ENCODE results near the gene RPGRIP1L. TPM values are rescaled to one million over a fixed set of nuclear protein-coding genes. Genes with fewer than 3 reads are reported as not detected.
"Not testable (repeated sequence)": the region's sequence is repeated elsewhere in the genome, so short reads cannot be mapped to it uniquely, and the experiment has no call there.

RPGRIP1L gene
- total RNA-seq, 2 donors from 2014 or later = 6.1 to 12.1 TPM

- Histone ChIP-seq H3K4me1 (replicated peaks) (no peaks in the 10 kb centered on the region), H3K36me3 (no peaks in the 10 kb centered on the region), H3K4me3 (no peak overlapping the region), H3K27me3 (replicated peaks; ENCODE audit: insufficient read depth) (no peaks in the 10 kb centered on the region), H3K9me3 (no peaks in the 10 kb centered on the region), H3K27ac (no peak overlapping the region)
- TF ChIP-seq POLR2A (IDR thresholded peaks at IDR 0.05) (no peak), POLR2AphosphoS5 (IDR thresholded peaks at IDR 0.05) (no peak), CTCF (IDR thresholded peaks at IDR 0.05) (no peak)
- intact Hi-C loops (cut with DNase I) = no loop called here
- 96% methylated on average over 2 of the region's 2 CpGs for WGBS
- DNase-seq (ENCODE audit: low spot score) = no peak
Measured at GRCh38 chr16:53690771-53691170, 12.9 kb downstream of the RPGRIP1L start.

GRCh38 chr16:53689636-53690035 lies 14.0 kb downstream of the RPGRIP1L start:
- no peaks in the 10 kb centered on the region for H3K4me1 ChIP-seq (replicated peaks)
- intact Hi-C loops (cut with DNase I) = no loop called here
- no peak overlapping the region for H3K4me3 ChIP-seq
- no peak for DNase-seq (ENCODE audit: low spot score)
- H3K9me3 ChIP-seq = no peaks in the 10 kb centered on the region
- 93% methylated on average over 3 of the region's 3 CpGs for WGBS
- no peaks in the 10 kb centered on the region for H3K36me3 ChIP-seq
- no peak overlapping the region for H3K27ac ChIP-seq
- TF ChIP-seq POLR2AphosphoS5 (IDR thresholded peaks at IDR 0.05) = no peak
- no peak for TF ChIP-seq CTCF (IDR thresholded peaks at IDR 0.05)
- no peak for TF ChIP-seq POLR2A (IDR thresholded peaks at IDR 0.05)
- no peaks in the 10 kb centered on the region for H3K27me3 ChIP-seq (replicated peaks; ENCODE audit: insufficient read depth)

GRCh38 chr16:53686710-53687109 lies 16.9 kb downstream of the RPGRIP1L start:
- no peaks in the 10 kb centered on the region for H3K27me3 ChIP-seq (replicated peaks; ENCODE audit: insufficient read depth)
- no peaks in the 10 kb centered on the region for H3K4me1 ChIP-seq (replicated peaks)
- H3K9me3 ChIP-seq = no peaks in the 10 kb centered on the region
- no peak overlapping the region for H3K4me3 ChIP-seq
- DNase-seq (ENCODE audit: low spot score) = no peak
- H3K36me3 ChIP-seq = no peaks in the 10 kb centered on the region
- intact Hi-C loops (cut with DNase I) = no loop called here
- 79% methylated on average over 3 of the region's 3 CpGs for WGBS
- no peak for TF ChIP-seq POLR2A (IDR thresholded peaks at IDR 0.05)
- no peak for TF ChIP-seq POLR2AphosphoS5 (IDR thresholded peaks at IDR 0.05)
- no peak overlapping the region for H3K27ac ChIP-seq

- DNase-seq (ENCODE audit: low spot score); H3K27ac ChIP-seq; H3K4me3 ChIP-seq; H3K9me3 ChIP-seq; H3K36me3 ChIP-seq; H3K27me3 ChIP-seq (replicated peaks; ENCODE audit: insufficient read depth); intact Hi-C loops (cut with DNase I); H3K4me1 ChIP-seq (replicated peaks): not testable (repeated sequence)
- WGBS = 94% methylated on average over 3 of the region's 3 CpGs
Measured at GRCh38 chr16:53685334-53685733, 18.3 kb downstream of the RPGRIP1L start.

- Histone ChIP-seq H3K9me3 (no peaks in the 10 kb centered on the region), H3K4me3 (no peak overlapping the region), H3K27ac (no peak overlapping the region), H3K27me3 (replicated peaks; ENCODE audit: insufficient read depth) (no peaks in the 10 kb centered on the region), H3K36me3 (no peaks in the 10 kb centered on the region), H3K4me1 (replicated peaks) (no peaks in the 10 kb centered on the region)
- no peak for DNase-seq (ENCODE audit: low spot score)
- TF ChIP-seq POLR2A (IDR thresholded peaks at IDR 0.05) = no peak
- TF ChIP-seq POLR2AphosphoS5 (IDR thresholded peaks at IDR 0.05) = no peak
- TF ChIP-seq CTCF (IDR thresholded peaks at IDR 0.05) = no peak
- 92% methylated on average over 2 of the region's 2 CpGs for WGBS
- intact Hi-C loops (cut with DNase I) = no loop called here
Measured at GRCh38 chr16:53681354-53681753, 22.3 kb downstream of the RPGRIP1L start.

- intact Hi-C loops (cut with DNase I) = no loop called here
- no peaks in the 10 kb centered on the region for H3K9me3 ChIP-seq
- no peaks in the 10 kb centered on the region for H3K27me3 ChIP-seq (replicated peaks; ENCODE audit: insufficient read depth)
- H3K4me3 ChIP-seq = no peak overlapping the region
- no peaks in the 10 kb centered on the region for H3K4me1 ChIP-seq (replicated peaks)
- H3K36me3 ChIP-seq = no peaks in the 10 kb centered on the region
- whole genome bisulfite sequencing = 94% methylated on average over 2 of the region's 2 CpGs
- no peak for TF ChIP-seq POLR2AphosphoS5 (IDR thresholded peaks at IDR 0.05)
- no peak for TF ChIP-seq POLR2A (IDR thresholded peaks at IDR 0.05)
- TF ChIP-seq CTCF (IDR thresholded peaks at IDR 0.05) = no peak
- DNase-seq (ENCODE audit: low spot score) = no peak
- no peak overlapping the region for H3K27ac ChIP-seq
Measured at GRCh38 chr16:53680756-53681155, 22.9 kb downstream of the RPGRIP1L start.

Measured in prostate gland (tissue), 2 donors.